ENCODE results near the gene VCL.

DNA sequence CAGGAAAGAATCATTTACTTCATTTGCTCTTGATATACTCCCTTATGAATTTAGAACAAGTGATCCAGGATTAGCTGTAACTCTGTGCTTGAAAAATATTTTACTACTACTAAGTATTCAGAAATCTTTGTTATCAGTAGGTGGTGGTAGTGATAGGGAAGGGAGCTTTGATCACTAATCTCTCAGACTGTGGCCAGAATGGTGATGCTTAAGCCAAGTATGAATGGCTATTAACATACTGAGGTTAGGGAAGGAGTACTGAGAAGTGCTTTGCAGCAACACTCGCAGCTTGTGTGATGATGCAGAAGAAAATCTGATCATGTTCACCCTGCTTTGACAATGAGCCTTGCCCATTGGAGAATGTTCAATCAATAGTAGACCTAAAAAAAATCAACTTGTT lies 123.5 kb downstream of the VCL start:
- no peak for TF ChIP-seq POLR2A (IDR thresholded peaks at IDR 0.05)
- TF ChIP-seq, protein P1, sequence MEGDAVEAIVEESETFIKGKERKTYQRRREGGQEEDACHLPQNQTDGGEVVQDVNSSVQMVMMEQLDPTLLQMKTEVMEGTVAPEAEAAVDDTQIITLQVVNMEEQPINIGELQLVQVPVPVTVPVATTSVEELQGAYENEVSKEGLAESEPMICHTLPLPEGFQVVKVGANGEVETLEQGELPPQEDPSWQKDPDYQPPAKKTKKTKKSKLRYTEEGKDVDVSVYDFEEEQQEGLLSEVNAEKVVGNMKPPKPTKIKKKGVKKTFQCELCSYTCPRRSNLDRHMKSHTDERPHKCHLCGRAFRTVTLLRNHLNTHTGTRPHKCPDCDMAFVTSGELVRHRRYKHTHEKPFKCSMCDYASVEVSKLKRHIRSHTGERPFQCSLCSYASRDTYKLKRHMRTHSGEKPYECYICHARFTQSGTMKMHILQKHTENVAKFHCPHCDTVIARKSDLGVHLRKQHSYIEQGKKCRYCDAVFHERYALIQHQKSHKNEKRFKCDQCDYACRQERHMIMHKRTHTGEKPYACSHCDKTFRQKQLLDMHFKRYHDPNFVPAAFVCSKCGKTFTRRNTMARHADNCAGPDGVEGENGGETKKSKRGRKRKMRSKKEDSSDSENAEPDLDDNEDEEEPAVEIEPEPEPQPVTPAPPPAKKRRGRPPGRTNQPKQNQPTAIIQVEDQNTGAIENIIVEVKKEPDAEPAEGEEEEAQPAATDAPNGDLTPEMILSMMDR (IDR thresholded peaks at IDR 0.05): no peak

Measured in suprapubic skin (tissue), 3 donors.